K562 (cell line): ENCODE measurements around the gene P2RY14. TPM values are rescaled to one million over a fixed set of nuclear protein-coding genes. Genes with fewer than 3 reads are reported as not detected.

Source experiments
- ATAC-seq: fragments of 200-7000 bp; cut with Tn5 transposase; 3 replicates; pipeline ENCODE4 v1.9.1; 2020; ENCODE audit warnings: moderate library complexity
- BruUV-seq: library from RNA; stranded (reverse); fragments of 400-500 nt; replicated peaks from 2 replicates; lab custom pipeline; 2021; lab: Mats Ljungman, UMichigan
- CTCF ChIA-PET: fragments of 300-600 bp; formaldehyde crosslinking; extraction: SDS; loops from one replicate; lab custom pipeline; 2021; ENCODE audit warnings: low intra/inter-chr PET ratio; lab: Yijun Ruan, JAX
- POLR2A ChIA-PET: fragments of 300-600, 350-650 bp; sonication (Branson Sonifier 250); formaldehyde crosslinking; extraction: SDS; loops from one replicate; lab custom pipeline; 2021; ENCODE audit warnings: antibody characterized with exemption, inconsistent platforms; lab: Yijun Ruan, JAX
- DNase-seq, 4 experiments: peaks; one replicate each; pipeline versions ENCODE4 v3.0.0 to v3.0.0-alpha.2; 2011 to 2018; ENCODE audit warnings: low spot score in 3 of 4, mixed read lengths in 3 of 4; ENCODE audit errors: extremely low read depth in 1 of 4
- FAIRE-seq: peaks from 2 replicates; lab custom pipeline; 2011; peaks lifted over from hg19 to GRCh38; lab: Jason Lieb, UNC
- H2AFZ ChIP-seq: 2 replicates; pipeline ENCODE4 v1.6.0; 2011; ENCODE audit warnings: low read depth, low read length, control low read depth, inconsistent platforms
- H3K27ac ChIP-seq: fragments of 200-600 bp; 3 replicates; pipeline ENCODE4 v1.8.0; 2011; ENCODE audit warnings: low read depth, mild to moderate bottlenecking, control low read depth, inconsistent platforms, low read length, moderate library complexity, mixed read lengths; ENCODE audit errors: extremely low read depth
- H3K27me3 ChIP-seq, 2 experiments: fragments of 300-600 bp in 1 of 2; 2 replicates in 1 of 2; 3 replicates in 1 of 2; pipeline versions ENCODE4 v1.6.0 to v1.8.0; 2011; ENCODE audit warnings: inconsistent platforms in 2 of 2, low read length in 2 of 2, mild to moderate bottlenecking in 1 of 2, mixed read lengths in 1 of 2, moderate library complexity in 1 of 2; ENCODE audit not compliant: control insufficient read depth in 2 of 2, insufficient read depth in 2 of 2
- H3K36me3 ChIP-seq: fragments of 300-600 bp; 3 replicates; pipeline ENCODE4 v1.8.0; 2011; ENCODE audit warnings: mild to moderate bottlenecking, low read length, inconsistent platforms; ENCODE audit not compliant: control insufficient read depth, insufficient read depth
- H3K4me1 ChIP-seq, 2 experiments: fragments of 200-600 bp in 1 of 2; replicated peaks in 1 of 2; 2 replicates in 1 of 2; 3 replicates in 1 of 2; pipeline versions ENCODE4 v1.5.1 to v1.8.0; 2011; ENCODE audit warnings: inconsistent platforms in 2 of 2, low read length in 2 of 2, mild to moderate bottlenecking in 1 of 2, mixed read lengths in 1 of 2, moderate library complexity in 1 of 2; ENCODE audit not compliant: control insufficient read depth in 2 of 2, insufficient read depth in 2 of 2
- H3K4me2 ChIP-seq: 2 replicates; pipeline ENCODE4 v1.6.1; 2011; ENCODE audit warnings: low read length, control low read depth, inconsistent platforms, mixed read lengths; ENCODE audit not compliant: insufficient read depth
- H3K4me3 ChIP-seq: fragments of 200-600 bp; sonication (generic), shearing (Covaris generic); 2 replicates; pipeline ENCODE4 v1.5.1; 2016; ENCODE audit warnings: control low read depth, inconsistent platforms
- H3K79me2 ChIP-seq: fragments of 200-600 bp; 3 replicates; pipeline ENCODE4 v1.8.0; 2011; ENCODE audit warnings: low read length, inconsistent platforms; ENCODE audit not compliant: control insufficient read depth, insufficient read depth
- H3K9ac ChIP-seq, 2 experiments: 2 replicates each; pipeline versions ENCODE4 v1.6.0 to v1.6.1; 2011; ENCODE audit warnings: low read depth in 2 of 2, low read length in 2 of 2, control low read depth in 1 of 2, inconsistent platforms in 1 of 2, mild to moderate bottlenecking in 1 of 2, mixed read lengths in 1 of 2; ENCODE audit not compliant: insufficient read depth in 1 of 2
- H3K9me1 ChIP-seq: one replicate; pipeline ENCODE4 v1.6.0; 2011; ENCODE audit warnings: inconsistent platforms, mild to moderate bottlenecking, low read length, moderate library complexity; ENCODE audit not compliant: control insufficient read depth, insufficient read depth
- H3K9me3 ChIP-seq: replicated peaks from 2 replicates; pipeline ENCODE4 v1.5.1; 2011; ENCODE audit warnings: low read depth, low read length, inconsistent platforms; ENCODE audit not compliant: control insufficient read depth, insufficient read depth
- H4K20me1 ChIP-seq: replicated peaks from 2 replicates; pipeline ENCODE4 v1.6.1; 2011; ENCODE audit warnings: low read length, inconsistent platforms, mixed read lengths; ENCODE audit not compliant: control insufficient read depth, insufficient read depth
- C11orf30 ChIP-seq: fragments of 450-650 bp; IDR thresholded peaks from 2 replicates; pipeline ENCODE4 v1.6.1; 2016; ENCODE audit warnings: low read depth, mild to moderate bottlenecking
- CBFA2T3 ChIP-seq: fragments of 450-650 bp; IDR thresholded peaks from 2 replicates; pipeline ENCODE4 v1.6.1; 2017
- CSDE1 ChIP-seq, 2 experiments: fragments of 450-650 bp; IDR thresholded peaks; 2 replicates each; pipeline ENCODE4 v1.6.1; 2016; ENCODE audit warnings: mild to moderate bottlenecking in 1 of 2
- MAFG ChIP-seq: fragments of 450-650 bp; conservative IDR thresholded peaks from 2 replicates; pipeline ENCODE4 v1.6.1; 2016; ENCODE audit warnings: missing genetic modification characterization, missing compliant biosample characterization
- NFE2 ChIP-seq: IDR thresholded peaks from 2 replicates; pipeline ENCODE4 v1.6.1; 2014; ENCODE audit warnings: antibody characterized with exemption, low read depth
- NFE2L1 ChIP-seq: fragments of 450-650 bp; IDR thresholded peaks from 2 replicates; pipeline ENCODE4 v1.6.1; 2016; ENCODE audit warnings: missing genetic modification characterization, low read depth, mild to moderate bottlenecking, missing compliant biosample characterization, moderate library complexity, borderline replicate concordance
- ZNF316 ChIP-seq: fragments of 450-650 bp; IDR thresholded peaks from 2 replicates; pipeline ENCODE4 v1.6.1; 2016
- ZNF444 ChIP-seq: fragments of 250-450 bp; sonication (Bioruptor Pico); IDR thresholded peaks from 2 replicates; pipeline ENCODE4 v1.4.0; 2020; ENCODE audit warnings: mild to moderate bottlenecking, moderate library complexity
- ZNF766 ChIP-seq: fragments of 200-800 bp; sonication (Bioruptor generic); conservative IDR thresholded peaks from 2 replicates; pipeline ENCODE4 v1.6.1; 2016; ENCODE audit warnings: missing genetic modification characterization, missing compliant biosample characterization
- WGBS: fragments of 100-300 bp; shearing (Covaris generic); methylation state at CpG from one replicate; pipeline ENCODE4 v1.1.6; 2016; ENCODE audit warnings: low coverage, mixed read lengths; ENCODE audit not compliant: insufficient coverage; ENCODE audit errors: missing lambda C conversion rate; 5-methylcytosine and 5-hydroxymethylcytosine counted together
- in situ Hi-C: fragments of 300-500 bp; cut with MboI; formaldehyde crosslinking; loops from 4 replicates; pipeline ENCODE4 v1.15.0; 2018; ENCODE audit warnings: inconsistent platforms, mixed read lengths
- intact Hi-C: fragments of 100-400 bp; cut with micrococcal nuclease; formaldehyde crosslinking; loops from 2 replicates; pipeline ENCODE4 v1.14.2; 2022
- polyA plus RNA-seq, 8 experiments: library from polyadenylated mRNA; depleted of rRNA in 4 of 8; stranded (reverse) in 5 of 8; unstranded in 3 of 8; fragments of >200 nt; fragmentation: Nextera tagmentation in 2 of 8; fragmentation: Illumina TruSeq in 1 of 8; extraction: Ambion mirVana in 2 of 8; extraction: Trizol in 1 of 8; gene quantifications; 2 replicates each; pipeline versions ENCODE4 v1.2.1 to v1.2.3, GENCODE V29; 2011 to 2014; ENCODE audit warnings: inconsistent platforms in 1 of 8, missing spikeins in 1 of 8
- total RNA-seq, 7 experiments: library from RNA; depleted of rRNA in 6 of 7; stranded (reverse); fragments of >200 nt in 6 of 7; fragmentation: Illumina TruSeq in 2 of 7; extraction: Trizol in 2 of 7; gene quantifications; 2 replicates each; pipeline versions ENCODE4 v1.2.1 to v1.2.3, GENCODE V29; 2011 to 2021; ENCODE audit warnings: low replicate concordance in 1 of 7
- TF ChIP-seq, protein P1 (sequence below), 2 experiments: fragments of 450-650 bp in 1 of 2; IDR thresholded peaks; 2 replicates each; pipeline ENCODE4 v1.6.1; 2011 to 2017; ENCODE audit warnings: low read depth in 2 of 2, antibody characterized with exemption in 1 of 2, borderline replicate concordance in 1 of 2, low read length in 1 of 2, mild to moderate bottlenecking in 1 of 2, mixed read lengths in 1 of 2; ENCODE audit not compliant: control insufficient read depth in 1 of 2
- TF ChIP-seq, protein P2 (sequence below): IDR thresholded peaks from 2 replicates; pipeline ENCODE4 v1.6.1; 2011; ENCODE audit not compliant: insufficient read length; ENCODE audit errors: extremely low read depth
- TF ChIP-seq, protein P3 (sequence below): fragments of 450-650 bp; formaldehyde crosslinking; IDR thresholded peaks from 2 replicates; pipeline ENCODE4 v1.4.0; 2022; ENCODE audit warnings: missing genetic modification characterization

The P2RY14 gene
- total and polyA plus RNA-seq, 9 of the 15 experiments (the other 6 are each of a cell fraction or from before 2014, with no cell fraction given), result not detected

DNA sequence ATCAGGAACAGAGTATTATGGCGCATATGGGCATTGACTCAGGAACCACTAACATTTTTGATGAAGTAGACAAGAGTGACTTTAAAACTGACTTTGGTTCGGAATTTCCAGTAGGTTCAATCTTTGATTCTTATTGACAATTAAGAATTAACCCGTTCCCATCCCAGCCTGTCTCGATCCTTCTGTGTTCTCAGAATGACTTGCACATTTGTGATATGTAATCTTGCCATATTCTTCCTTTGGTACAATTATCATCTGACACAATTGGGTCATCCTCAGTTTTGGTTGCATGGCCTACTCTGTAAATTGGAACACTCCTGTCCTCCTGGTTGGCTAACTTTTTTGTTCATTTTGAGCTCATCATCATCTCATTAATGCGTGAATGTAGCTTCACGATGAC is 85.8 kb downstream of the P2RY14 start:
- ATAC-seq, result no peak
- no peaks in the 10 kb centered on the region for H4K20me1 ChIP-seq
- FAIRE-seq, result no peak
- TF ChIP-seq ZNF444 (CRISPR knock-in tag) (no peak), CSDE1 (IDR thresholded peaks at IDR 0.05) (no peak), C11orf30 (0 out of 2 replicates have a peak, but pooled peaks have one; percentile 12), ZNF766 (CRISPR knock-in tag) (no peak), NFE2 (0 out of 2 replicates have a peak, but pooled peaks have one; percentile 14), NFE2L1 (tag) (peak; percentile 36; the same call in 1 of the 2 replicates), ZNF316 (peak; percentile 31; the same call in 1 of the 2 replicates), CBFA2T3 (no peak), MAFG (tag) (peak; percentile 61; the same call in 1 of the 2 replicates)
- TF ChIP-seq, protein P1, sequence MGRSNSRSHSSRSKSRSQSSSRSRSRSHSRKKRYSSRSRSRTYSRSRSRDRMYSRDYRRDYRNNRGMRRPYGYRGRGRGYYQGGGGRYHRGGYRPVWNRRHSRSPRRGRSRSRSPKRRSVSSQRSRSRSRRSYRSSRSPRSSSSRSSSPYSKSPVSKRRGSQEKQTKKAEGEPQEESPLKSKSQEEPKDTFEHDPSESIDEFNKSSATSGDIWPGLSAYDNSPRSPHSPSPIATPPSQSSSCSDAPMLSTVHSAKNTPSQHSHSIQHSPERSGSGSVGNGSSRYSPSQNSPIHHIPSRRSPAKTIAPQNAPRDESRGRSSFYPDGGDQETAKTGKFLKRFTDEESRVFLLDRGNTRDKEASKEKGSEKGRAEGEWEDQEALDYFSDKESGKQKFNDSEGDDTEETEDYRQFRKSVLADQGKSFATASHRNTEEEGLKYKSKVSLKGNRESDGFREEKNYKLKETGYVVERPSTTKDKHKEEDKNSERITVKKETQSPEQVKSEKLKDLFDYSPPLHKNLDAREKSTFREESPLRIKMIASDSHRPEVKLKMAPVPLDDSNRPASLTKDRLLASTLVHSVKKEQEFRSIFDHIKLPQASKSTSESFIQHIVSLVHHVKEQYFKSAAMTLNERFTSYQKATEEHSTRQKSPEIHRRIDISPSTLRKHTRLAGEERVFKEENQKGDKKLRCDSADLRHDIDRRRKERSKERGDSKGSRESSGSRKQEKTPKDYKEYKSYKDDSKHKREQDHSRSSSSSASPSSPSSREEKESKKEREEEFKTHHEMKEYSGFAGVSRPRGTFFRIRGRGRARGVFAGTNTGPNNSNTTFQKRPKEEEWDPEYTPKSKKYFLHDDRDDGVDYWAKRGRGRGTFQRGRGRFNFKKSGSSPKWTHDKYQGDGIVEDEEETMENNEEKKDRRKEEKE (IDR thresholded peaks at IDR 0.05; ENCODE audit: borderline replicate concordance in 1 of 2, control insufficient read depth in 1 of 2, low read depth in 2 of 2, low read length in 1 of 2), result no peak
- TF ChIP-seq, protein P2, sequence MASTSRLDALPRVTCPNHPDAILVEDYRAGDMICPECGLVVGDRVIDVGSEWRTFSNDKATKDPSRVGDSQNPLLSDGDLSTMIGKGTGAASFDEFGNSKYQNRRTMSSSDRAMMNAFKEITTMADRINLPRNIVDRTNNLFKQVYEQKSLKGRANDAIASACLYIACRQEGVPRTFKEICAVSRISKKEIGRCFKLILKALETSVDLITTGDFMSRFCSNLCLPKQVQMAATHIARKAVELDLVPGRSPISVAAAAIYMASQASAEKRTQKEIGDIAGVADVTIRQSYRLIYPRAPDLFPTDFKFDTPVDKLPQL, result no peak
- TF ChIP-seq, protein P3, sequence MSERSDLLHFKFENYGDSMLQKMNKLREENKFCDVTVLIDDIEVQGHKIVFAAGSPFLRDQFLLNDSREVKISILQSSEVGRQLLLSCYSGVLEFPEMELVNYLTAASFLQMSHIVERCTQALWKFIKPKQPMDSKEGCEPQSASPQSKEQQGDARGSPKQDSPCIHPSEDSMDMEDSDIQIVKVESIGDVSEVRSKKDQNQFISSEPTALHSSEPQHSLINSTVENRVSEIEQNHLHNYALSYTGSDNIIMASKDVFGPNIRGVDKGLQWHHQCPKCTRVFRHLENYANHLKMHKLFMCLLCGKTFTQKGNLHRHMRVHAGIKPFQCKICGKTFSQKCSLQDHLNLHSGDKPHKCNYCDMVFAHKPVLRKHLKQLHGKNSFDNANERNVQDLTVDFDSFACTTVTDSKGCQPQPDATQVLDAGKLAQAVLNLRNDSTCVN (CRISPR knock-in tag), result no peak
- TF ChIP-seq, all 486 proteins: peak for 5
- DNase-seq, result no peak
- Histone ChIP-seq H3K79me2 (no peaks in the 10 kb centered on the region), H2AFZ (no peak overlapping the region), H3K9me1 (no peaks in the 10 kb centered on the region), H3K4me1 (no peaks in the 10 kb centered on the region), H3K36me3 (no peaks in the 10 kb centered on the region), H3K4me2 (0 out of 2 replicates have a peak overlapping the region, but pooled peaks have one; percentile 2), H3K4me3 (no peak overlapping the region), H3K27me3 (peaks cover 6 to 13% of the 10 kb centered on the region in 2 experiments; a peak in 3 of 5 replicates), H3K9ac (no peak overlapping the region), H3K27ac (no peak overlapping the region), H3K9me3 (no peaks in the 10 kb centered on the region)
- CTCF ChIA-PET, result interaction anchor here (1.0 kb wide), 1 partner anchor 24 kb away, joined by 3 read pairs; no protein-coding TSS in a partner anchor
- POLR2A ChIA-PET, result interaction anchor here (0.6 kb wide), 1 partner anchor 8 kb away, joined by 3 read pairs; no protein-coding TSS in a partner anchor
- 1% methylated on average over 6 of the region's 6 CpGs for WGBS
- in situ Hi-C loops, result no loop called here
- BruUV-seq, result no TSS peak
- intact Hi-C loops, result no loop called here
